Ishikawa (cell line): ENCODE data around the gene APC2.

ENCODE experiments used
- CREB1 ChIP-seq: IDR thresholded peaks from 2 replicates; pipeline ENCODE4 v1.6.1; 2012; ENCODE audit warnings: low read depth
- EP300 ChIP-seq: IDR thresholded peaks from 2 replicates; pipeline ENCODE4 v1.6.1; 2012; ENCODE audit warnings: borderline replicate concordance
- FOXM1 ChIP-seq: IDR thresholded peaks from 2 replicates; pipeline ENCODE4 v1.6.1; 2012; ENCODE audit warnings: low read depth, borderline replicate concordance
- NFIC ChIP-seq: IDR thresholded peaks from 2 replicates; pipeline ENCODE4 v1.6.1; 2012
- RAD21 ChIP-seq: IDR thresholded peaks from 2 replicates; pipeline ENCODE4 v1.6.1; 2012; ENCODE audit warnings: low read depth
- TAF1 ChIP-seq: IDR thresholded peaks from 2 replicates; pipeline ENCODE4 v1.6.1; 2012; ENCODE audit warnings: low read depth, mild to moderate bottlenecking
- TCF12 ChIP-seq: IDR thresholded peaks from 2 replicates; pipeline ENCODE4 v1.6.1; 2012; ENCODE audit warnings: low read depth
- TEAD4 ChIP-seq: IDR thresholded peaks from 2 replicates; pipeline ENCODE4 v1.6.1; 2012
- ZBTB7A ChIP-seq: IDR thresholded peaks from 2 replicates; pipeline ENCODE4 v1.6.1; 2012; ENCODE audit warnings: low read depth
- TF ChIP-seq, protein P1 (sequence below): IDR thresholded peaks from 2 replicates; pipeline ENCODE4 v1.6.1; 2012
- TF ChIP-seq, protein P2 (sequence below): IDR thresholded peaks from 2 replicates; pipeline ENCODE4 v1.6.1; 2012; ENCODE audit warnings: low read depth, mild to moderate bottlenecking
- TF ChIP-seq, protein P3 (sequence below): IDR thresholded peaks from 2 replicates; pipeline ENCODE4 v1.6.1; 2012

DNA sequence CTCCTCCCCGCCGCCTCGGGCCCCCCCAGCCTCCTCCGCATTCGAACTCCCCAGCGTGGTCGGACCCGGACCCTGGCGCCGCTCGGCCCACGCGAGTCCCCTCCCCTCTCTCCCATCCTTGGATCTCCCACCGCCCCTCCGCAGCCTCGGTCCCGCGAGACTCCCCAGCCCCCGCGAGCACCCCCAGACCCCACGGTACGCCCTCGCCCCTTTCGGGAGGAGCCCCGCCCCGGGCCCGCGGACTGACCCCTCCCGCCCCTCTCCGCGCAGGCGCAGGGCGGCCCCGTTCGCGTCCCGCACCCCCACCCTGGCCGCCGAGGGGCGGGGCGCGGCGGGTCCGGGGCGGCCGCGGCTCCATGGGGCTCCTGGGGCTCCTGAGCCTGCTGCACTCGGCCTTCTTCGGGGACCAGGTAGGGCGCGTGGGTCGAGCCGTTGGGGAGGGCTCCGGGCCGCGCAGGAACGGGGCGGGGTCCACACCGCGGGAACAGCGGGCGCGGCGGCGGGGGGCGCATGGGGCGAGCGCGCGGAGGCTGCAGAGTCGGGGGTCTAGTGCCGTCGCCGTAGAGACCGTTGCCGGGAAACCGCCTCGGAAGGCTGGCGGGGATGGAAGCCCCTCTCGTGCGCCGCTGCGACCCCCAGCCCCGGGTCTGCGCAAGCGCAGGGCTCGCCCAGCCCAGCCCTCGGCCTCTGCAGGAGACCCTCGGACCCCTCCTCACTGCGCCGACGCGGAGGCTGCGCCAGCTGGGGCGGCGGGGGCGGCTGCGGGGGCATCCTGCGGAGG, 3.8 kb upstream of the APC2 start:
- TF ChIP-seq EP300 (no peak), CREB1 (no peak), FOXM1 (no peak), TCF12 (no peak), ZBTB7A (no peak; the same call in none of the 2 replicates), RAD21 (no peak), TAF1 (no peak), TEAD4 (no peak), NFIC (no peak)
- TF ChIP-seq, protein P1, sequence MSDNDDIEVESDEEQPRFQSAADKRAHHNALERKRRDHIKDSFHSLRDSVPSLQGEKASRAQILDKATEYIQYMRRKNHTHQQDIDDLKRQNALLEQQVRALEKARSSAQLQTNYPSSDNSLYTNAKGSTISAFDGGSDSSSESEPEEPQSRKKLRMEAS = no peak
- TF ChIP-seq, protein P2, sequence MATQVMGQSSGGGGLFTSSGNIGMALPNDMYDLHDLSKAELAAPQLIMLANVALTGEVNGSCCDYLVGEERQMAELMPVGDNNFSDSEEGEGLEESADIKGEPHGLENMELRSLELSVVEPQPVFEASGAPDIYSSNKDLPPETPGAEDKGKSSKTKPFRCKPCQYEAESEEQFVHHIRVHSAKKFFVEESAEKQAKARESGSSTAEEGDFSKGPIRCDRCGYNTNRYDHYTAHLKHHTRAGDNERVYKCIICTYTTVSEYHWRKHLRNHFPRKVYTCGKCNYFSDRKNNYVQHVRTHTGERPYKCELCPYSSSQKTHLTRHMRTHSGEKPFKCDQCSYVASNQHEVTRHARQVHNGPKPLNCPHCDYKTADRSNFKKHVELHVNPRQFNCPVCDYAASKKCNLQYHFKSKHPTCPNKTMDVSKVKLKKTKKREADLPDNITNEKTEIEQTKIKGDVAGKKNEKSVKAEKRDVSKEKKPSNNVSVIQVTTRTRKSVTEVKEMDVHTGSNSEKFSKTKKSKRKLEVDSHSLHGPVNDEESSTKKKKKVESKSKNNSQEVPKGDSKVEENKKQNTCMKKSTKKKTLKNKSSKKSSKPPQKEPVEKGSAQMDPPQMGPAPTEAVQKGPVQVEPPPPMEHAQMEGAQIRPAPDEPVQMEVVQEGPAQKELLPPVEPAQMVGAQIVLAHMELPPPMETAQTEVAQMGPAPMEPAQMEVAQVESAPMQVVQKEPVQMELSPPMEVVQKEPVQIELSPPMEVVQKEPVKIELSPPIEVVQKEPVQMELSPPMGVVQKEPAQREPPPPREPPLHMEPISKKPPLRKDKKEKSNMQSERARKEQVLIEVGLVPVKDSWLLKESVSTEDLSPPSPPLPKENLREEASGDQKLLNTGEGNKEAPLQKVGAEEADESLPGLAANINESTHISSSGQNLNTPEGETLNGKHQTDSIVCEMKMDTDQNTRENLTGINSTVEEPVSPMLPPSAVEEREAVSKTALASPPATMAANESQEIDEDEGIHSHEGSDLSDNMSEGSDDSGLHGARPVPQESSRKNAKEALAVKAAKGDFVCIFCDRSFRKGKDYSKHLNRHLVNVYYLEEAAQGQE = no peak
- TF ChIP-seq, protein P3, sequence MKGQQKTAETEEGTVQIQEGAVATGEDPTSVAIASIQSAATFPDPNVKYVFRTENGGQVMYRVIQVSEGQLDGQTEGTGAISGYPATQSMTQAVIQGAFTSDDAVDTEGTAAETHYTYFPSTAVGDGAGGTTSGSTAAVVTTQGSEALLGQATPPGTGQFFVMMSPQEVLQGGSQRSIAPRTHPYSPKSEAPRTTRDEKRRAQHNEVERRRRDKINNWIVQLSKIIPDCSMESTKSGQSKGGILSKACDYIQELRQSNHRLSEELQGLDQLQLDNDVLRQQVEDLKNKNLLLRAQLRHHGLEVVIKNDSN = no peak
